OCI-LY7 (cell line): Measurements from ENCODE around the gene MRPS34.

Experiments used
- EZH2phosphoT487 ChIP-seq: fragments of 200-600 bp; sonication (generic); IDR thresholded peaks from 2 replicates; pipeline ENCODE4 v1.6.1; 2018; ENCODE audit warnings: low read depth, borderline replicate concordance, mild to moderate bottlenecking, mixed run types, antibody characterized with exemption, low read length, moderate library complexity, mixed read lengths
- TF ChIP-seq, protein P1 (sequence below): fragments of 200-600 bp; sonication (generic); conservative IDR thresholded peaks from 2 replicates; pipeline ENCODE4 v1.5.1; 2014; ENCODE audit warnings: mild to moderate bottlenecking, antibody characterized with exemption, low read length, moderate library complexity, mixed read lengths

DNA sequence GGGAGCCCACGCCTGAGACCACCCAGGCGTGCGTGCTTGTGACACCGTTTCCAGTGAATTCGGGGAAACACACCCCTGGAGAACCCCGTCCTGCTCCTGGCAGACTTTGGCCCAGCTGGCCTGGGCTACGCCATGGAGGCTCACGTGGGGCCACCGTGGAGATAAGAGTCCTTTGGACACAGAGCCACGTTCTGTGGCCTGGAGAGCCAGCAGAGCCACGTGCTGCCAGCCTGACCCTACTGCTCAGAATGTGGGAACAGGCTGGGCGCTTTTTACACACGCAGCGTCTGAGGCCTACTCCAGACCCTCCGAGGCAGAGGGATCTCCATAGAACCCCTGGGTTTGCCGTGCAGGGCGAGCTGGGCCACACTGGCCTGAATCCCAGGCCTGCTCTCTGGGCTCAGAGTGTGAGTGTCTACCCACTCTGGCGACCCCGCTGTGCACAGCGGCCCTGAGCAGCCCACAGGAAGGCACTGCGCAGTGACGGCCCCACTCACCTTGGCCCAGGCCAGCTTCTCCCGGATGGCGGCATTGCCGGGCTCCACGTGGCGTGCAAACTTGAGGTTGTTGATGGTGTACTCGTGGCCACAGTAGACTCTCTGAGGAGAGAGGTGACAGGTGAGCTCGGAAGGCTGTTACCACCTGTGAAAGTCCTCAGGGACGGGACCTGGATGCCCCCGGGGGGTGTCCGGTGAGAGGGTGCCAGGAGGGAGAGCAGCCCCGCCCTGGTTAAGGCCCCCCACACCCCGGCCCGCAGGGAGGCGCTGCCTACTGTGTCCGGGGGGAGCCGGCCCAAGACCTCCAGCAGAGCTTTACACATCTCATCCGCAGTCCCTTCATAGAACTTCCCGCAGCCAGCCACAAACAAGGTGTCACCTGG is 43.7 kb upstream of the MRPS34 start:
- TF ChIP-seq, protein P1, sequence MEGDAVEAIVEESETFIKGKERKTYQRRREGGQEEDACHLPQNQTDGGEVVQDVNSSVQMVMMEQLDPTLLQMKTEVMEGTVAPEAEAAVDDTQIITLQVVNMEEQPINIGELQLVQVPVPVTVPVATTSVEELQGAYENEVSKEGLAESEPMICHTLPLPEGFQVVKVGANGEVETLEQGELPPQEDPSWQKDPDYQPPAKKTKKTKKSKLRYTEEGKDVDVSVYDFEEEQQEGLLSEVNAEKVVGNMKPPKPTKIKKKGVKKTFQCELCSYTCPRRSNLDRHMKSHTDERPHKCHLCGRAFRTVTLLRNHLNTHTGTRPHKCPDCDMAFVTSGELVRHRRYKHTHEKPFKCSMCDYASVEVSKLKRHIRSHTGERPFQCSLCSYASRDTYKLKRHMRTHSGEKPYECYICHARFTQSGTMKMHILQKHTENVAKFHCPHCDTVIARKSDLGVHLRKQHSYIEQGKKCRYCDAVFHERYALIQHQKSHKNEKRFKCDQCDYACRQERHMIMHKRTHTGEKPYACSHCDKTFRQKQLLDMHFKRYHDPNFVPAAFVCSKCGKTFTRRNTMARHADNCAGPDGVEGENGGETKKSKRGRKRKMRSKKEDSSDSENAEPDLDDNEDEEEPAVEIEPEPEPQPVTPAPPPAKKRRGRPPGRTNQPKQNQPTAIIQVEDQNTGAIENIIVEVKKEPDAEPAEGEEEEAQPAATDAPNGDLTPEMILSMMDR, result no peak
- no peak for TF ChIP-seq EZH2phosphoT487
